ENCODE results near the gene RTTN.

Gene RTTN

GRCh38 chr18:70044632-70045031 is 160.9 kb downstream of the RTTN start:
- no peak for DNase-seq
- Histone ChIP-seq H3K9me3 (no peaks in the 10 kb centered on the region), H3K4me3 (no peak overlapping the region), H3K27me3 (no peaks in the 10 kb centered on the region), H3K4me1 (peaks cover 0 to 35% (median 0%) of the 10 kb centered on the region in 4 donors), H3K27ac (no peak overlapping the region), H3K36me3 (no peaks in the 10 kb centered on the region)
- no peak for TF ChIP-seq CTCF (IDR thresholded peaks at IDR 0.05)
- intact Hi-C loops (cut with DNase I; ENCODE audit: low total_unique reads): no loop called here

GRCh38 chr18:70041459-70042050 is 163.9 kb downstream of the RTTN start:
- H3K36me3 ChIP-seq: peaks cover 0 to 11% (median 10%) of the 10 kb centered on the region in 3 donors
- H3K27me3 ChIP-seq: no peaks in the 10 kb centered on the region
- no peak for DNase-seq
- H3K9me3 ChIP-seq: no peaks in the 10 kb centered on the region
- no peak for TF ChIP-seq CTCF (IDR thresholded peaks at IDR 0.05)
- H3K27ac ChIP-seq: no peak overlapping the region
- H3K4me1 ChIP-seq: peaks cover 0 to 28% (median 0%) of the 10 kb centered on the region in 4 donors
- intact Hi-C loops (cut with DNase I; ENCODE audit: low total_unique reads): no loop called here
- H3K4me3 ChIP-seq: no peak overlapping the region

GRCh38 chr18:70039186-70039585 is 166.3 kb downstream of the RTTN start:
- intact Hi-C loops (cut with DNase I; ENCODE audit: low total_unique reads): no loop called here
- no peak overlapping the region for H3K27ac ChIP-seq
- H3K4me1 ChIP-seq: peaks cover 0 to 9% (median 0%) of the 10 kb centered on the region in 4 donors
- peaks cover 0 to 11% (median 10%) of the 10 kb centered on the region in 3 donors for H3K36me3 ChIP-seq
- TF ChIP-seq CTCF (IDR thresholded peaks at IDR 0.05): no peak
- H3K27me3 ChIP-seq: no peaks in the 10 kb centered on the region
- DNase-seq: no peak
- no peak overlapping the region for H3K4me3 ChIP-seq
- H3K9me3 ChIP-seq: no peaks in the 10 kb centered on the region

- Histone ChIP-seq H3K27ac (no peak overlapping the region), H3K4me3 (no peak overlapping the region), H3K27me3 (no peaks in the 10 kb centered on the region), H3K36me3 (peaks cover 0 to 11% (median 10%) of the 10 kb centered on the region in 3 donors), H3K9me3 (no peaks in the 10 kb centered on the region), H3K4me1 (peaks cover 0 to 9% (median 0%) of the 10 kb centered on the region in 4 donors)
- DNase-seq: no peak
- intact Hi-C loops (cut with DNase I; ENCODE audit: low total_unique reads): no loop called here
- no peak for TF ChIP-seq CTCF (IDR thresholded peaks at IDR 0.05)
Observed at GRCh38 chr18:70037431-70038061, 167.9 kb downstream of the RTTN start.

- no peak for DNase-seq
- Histone ChIP-seq H3K27me3 (no peaks in the 10 kb centered on the region), H3K36me3 (peaks cover 0 to 11% (median 10%) of the 10 kb centered on the region in 3 donors), H3K27ac (no peak overlapping the region), H3K4me3 (no peak overlapping the region), H3K9me3 (no peaks in the 10 kb centered on the region), H3K4me1 (peaks cover 0 to 9% (median 0%) of the 10 kb centered on the region in 4 donors)
- TF ChIP-seq CTCF (IDR thresholded peaks at IDR 0.05): no peak
- intact Hi-C loops (cut with DNase I; ENCODE audit: low total_unique reads): no loop called here
Observed at GRCh38 chr18:70036771-70037347, 168.6 kb downstream of the RTTN start.
